HG02642 (cell line): ENCODE data around the gene RBBP5.

Experiments
- ATAC-seq: cut with Tn5 transposase; IDR thresholded peaks from one replicate; pipeline ENCODE4 v1.9.1; 2021; ENCODE audit warnings: mild to moderate bottlenecking; ENCODE audit not compliant: unreplicated experiment, poor library complexity

RBBP5 gene

GRCh38 chr1:205060746-205061145 lies 61.0 kb downstream of the RBBP5 start:
- no peak for ATAC-seq

DNA sequence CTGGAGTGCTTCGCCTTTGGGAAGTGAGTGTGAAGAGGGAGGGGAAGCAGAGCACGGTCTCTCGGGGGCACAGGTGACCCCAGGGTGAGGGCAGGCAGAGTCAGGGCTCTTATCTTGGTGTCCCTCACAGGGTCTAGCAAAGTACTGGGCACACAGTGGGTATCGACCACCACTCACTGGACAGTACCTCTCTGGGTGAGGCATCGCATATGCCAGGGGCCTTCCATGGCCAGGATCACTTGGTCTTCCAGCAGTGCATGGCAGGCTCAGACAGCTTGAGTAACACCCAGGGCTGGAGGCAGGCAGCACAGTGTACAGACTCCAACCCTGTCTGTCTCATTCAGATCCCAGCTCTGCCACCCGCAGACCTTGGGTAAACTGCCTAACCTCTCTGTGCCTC lies 62.1 kb downstream of the RBBP5 start:
- no peak for ATAC-seq

GRCh38 chr1:205058853-205059252 lies 62.9 kb downstream of the RBBP5 start:
- no peak for ATAC-seq

- ATAC-seq = no peak
Observed at GRCh38 chr1:205057808-205058575, 63.8 kb downstream of the RBBP5 start.

DNA sequence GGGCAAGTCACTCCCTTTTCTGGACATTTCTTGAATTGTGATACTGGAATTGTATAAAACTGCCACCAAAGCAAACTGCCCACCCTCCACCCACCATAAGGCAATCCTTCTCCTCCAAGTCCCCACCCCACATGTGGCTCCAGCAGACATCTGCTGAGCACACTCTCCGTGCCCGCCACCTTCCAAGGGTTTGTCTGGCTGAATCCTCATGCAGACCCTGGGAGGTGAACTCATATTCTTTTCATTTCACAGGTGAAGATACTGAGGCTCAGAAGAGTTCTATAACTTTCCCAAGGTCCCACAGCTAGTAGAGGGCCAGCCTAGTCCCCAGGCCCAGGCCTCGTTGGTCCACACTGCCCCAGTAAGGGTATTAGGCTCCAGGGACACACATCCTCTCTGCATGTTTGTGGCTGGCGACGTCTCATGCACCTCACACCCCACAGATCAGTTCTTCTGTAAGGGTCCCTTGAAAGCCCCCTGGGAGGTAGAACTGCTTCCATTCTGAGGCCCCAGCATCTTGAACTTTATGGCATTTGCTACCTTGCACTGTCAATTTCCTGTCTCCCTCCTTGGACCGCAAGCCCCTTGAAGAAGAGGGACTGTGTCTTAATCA lies 64.7 kb downstream of the RBBP5 start:
- no peak for ATAC-seq

DNA sequence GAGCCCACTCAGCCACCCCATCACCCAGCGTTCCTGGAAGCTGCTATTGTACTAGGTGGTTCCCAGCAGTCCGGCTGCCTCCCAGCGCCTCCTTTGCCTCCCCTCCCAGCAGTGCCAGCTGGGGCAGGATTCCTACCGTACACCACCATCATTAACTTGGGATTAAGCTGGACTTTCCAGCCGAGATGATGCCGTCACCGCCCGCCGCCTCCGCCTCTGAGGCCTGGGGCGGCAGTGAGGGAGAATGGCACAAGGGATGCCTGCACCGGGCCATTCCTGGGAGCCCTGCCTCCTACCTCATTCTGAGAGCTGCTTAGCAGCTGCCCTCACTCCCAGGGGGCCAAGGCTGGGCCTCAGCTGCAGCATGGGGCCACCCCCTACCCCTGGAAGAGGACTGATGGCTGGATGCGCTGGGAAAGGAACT lies 65.6 kb downstream of the RBBP5 start:
- no peak for ATAC-seq

DNA sequence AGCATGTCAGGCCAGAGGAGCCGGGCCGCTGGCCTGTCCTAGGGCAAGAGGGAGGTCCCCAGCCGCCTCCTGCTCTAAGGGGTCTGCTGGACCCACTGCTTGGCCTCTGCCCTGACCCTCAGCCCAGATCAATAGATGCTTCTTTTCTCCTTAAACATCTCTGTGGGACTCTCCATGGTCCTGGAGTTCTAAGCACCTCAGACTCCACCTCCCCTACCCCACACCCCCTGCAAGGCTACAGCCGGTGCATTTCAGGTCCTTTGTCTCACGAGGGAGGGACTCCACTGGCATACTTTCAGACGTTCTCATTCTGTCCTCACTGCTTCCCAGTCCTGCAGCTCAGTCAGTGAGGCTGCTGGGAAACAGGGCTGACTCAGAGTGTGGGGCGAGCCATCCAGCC lies 67.8 kb downstream of the RBBP5 start:
- ATAC-seq = no peak

- no peak for ATAC-seq
Observed at GRCh38 chr1:205053296-205053695, 68.5 kb downstream of the RBBP5 start.

GRCh38 chr1:205052690-205053089 lies 69.1 kb downstream of the RBBP5 start:
- no peak for ATAC-seq

- ATAC-seq = no peak
Observed at GRCh38 chr1:205049479-205049878, 72.3 kb downstream of the RBBP5 start.

GRCh38 chr1:205048382-205048781 lies 73.4 kb downstream of the RBBP5 start:
- ATAC-seq = no peak

DNA sequence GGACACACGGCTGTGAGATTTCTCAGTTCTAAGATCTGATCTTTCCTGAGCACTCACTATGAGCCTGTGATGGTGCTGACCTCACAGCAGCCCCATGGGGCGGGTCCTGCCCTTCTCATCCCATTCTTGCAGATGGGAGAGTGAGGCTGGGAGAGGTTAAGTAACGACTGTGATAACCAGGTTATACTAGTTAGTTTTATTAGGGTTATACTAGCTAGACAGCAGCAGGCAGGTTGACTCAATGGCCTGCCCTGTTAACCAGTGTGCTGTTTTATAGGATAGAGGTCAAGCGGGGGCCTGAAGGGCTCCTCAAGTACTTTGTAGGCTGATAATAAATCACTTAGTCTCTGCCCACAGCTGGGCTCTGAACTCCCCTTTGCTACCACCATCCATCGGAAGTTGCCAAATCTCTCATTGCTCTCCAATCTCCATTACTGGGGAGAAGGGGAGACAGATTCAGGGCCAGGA lies 74.0 kb downstream of the RBBP5 start:
- ATAC-seq = no peak

- ATAC-seq = no peak
Observed at GRCh38 chr1:205046870-205047269, 74.9 kb downstream of the RBBP5 start.

GRCh38 chr1:205045146-205045545 lies 76.6 kb downstream of the RBBP5 start:
- no peak for ATAC-seq

DNA sequence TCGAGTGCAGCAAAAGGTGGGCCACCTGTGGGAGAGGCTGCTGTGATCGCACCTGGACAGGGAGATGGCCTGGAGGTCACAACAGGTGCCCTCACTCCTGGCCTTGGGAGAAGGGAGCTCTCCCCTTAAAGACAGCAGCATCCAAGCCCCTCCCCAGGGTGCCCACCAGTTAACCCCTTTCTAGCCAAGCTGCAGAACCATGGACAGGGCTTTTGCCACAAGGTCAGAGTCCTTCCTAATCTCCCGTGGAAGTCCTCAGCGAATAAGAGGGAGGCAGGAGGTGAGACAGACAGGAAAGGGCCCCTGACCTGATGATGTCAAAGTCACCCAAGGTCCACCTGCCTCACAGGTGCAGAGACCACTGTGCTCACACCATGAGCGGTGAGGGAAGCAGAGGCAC lies 77.0 kb downstream of the RBBP5 start:
- ATAC-seq = no peak

DNA sequence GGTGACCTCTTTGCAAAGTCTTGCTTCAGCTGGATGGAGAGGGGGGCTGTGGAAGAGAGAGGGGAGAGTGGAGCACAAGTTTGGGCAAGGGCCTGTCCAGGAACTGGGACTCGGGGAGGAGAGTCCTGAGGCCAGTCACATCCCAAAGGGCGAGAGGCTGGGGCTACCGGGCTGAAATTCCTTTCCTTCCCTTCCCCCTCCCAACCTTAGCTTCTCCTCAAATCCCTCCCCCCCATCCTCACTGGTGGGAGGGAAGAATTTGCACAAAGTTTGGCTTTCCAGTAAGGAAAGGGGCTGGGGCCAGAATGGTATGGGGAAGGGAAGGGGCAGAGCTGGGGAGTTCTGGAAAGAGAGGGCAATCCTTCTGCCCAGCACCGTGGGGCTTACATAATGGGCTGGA lies 77.9 kb downstream of the RBBP5 start:
- ATAC-seq = no peak

GRCh38 chr1:205042911-205043806 lies 78.6 kb downstream of the RBBP5 start, which contains the start of gene CNTN2:
Gene CNTN2 (plus strand): TSS chr1:205043212. CDS start chr1:205053186, 9,974 bp downstream.
- ATAC-seq = no peak

DNA sequence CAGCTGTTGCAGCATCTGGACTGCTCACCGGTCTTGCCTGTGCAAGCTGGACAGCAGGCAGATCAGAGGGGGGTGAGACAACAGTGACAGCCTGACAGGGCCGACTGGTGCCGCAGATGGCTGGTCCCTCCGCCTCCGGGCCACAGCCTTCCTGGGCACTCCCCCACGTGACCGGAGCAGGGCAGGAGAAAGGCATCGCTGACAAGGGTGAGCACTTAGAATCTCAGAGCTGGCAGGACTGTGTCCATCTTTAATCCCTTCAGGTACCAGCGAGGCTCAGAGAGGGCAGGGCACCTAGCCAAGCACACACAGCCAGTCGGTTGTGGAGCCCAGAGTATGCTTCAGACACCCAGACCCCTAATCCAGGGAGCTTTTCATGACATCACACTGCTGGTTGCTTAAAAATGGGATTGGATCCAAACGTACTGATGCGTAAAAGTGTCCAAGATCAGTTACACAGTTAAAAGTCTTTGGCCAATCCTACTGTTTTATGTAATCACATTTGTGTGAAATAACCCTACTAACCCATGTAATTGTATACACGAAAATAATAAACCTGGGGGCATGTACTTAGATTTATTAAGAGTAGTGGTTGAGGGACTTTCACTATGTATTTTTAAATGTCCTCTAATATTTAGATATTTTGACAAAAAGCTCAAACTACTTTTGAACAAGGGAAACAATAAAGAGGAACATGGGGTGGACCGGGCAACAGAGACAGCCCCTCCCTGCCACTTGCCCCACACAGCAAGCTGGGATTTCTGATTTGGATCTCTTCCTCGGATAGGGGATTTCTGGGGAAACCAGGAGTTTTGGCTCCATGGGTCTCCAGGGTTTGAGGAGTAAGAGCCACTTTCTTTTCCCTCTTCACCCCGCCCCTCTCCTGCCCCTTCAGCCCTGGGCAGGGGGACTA lies 79.5 kb downstream of the RBBP5 start:
- no peak for ATAC-seq

GRCh38 chr1:205041001-205041715 lies 80.6 kb downstream of the RBBP5 start:
- ATAC-seq = no peak
